Tibial artery (tissue), 4 donors: ENCODE data around the gene FOXO4.
A peak's percentile ranks its signal among the peaks of the same experiment; 100 is the strongest.
"Not testable (repeated sequence)": the region's sequence is repeated elsewhere in the genome, so short reads cannot be mapped to it uniquely, and the experiment has no call there.

Experiments used
- DNase-seq, 2 donors: peaks; one replicate each; pipeline ENCODE4 v3.0.0-alpha.2; 2019
- H3K27ac ChIP-seq, 2 donors: fragments of 200-600 bp; sonication (generic) in 1 of 2; 1 replicate in 1 of 2; 2 replicates in 1 of 2; pipeline ENCODE4 v1.5.1; 2018 to 2019; ENCODE audit warnings: mild to moderate bottlenecking in 1 of 2
- H3K27me3 ChIP-seq, 2 donors: fragments of 200-600 bp; sonication (generic) in 1 of 2; one replicate each; pipeline versions ENCODE4 v1.5.1 to v1.6.0; 2016 to 2019
- H3K36me3 ChIP-seq, 3 donors: fragments of 200-600 bp; sonication (generic) in 2 of 3; one replicate each; pipeline ENCODE4 v1.5.1; 2016 to 2019; ENCODE audit warnings: mild to moderate bottlenecking in 2 of 3
- H3K4me1 ChIP-seq, 4 donors: fragments of 200-600 bp; sonication (generic) in 2 of 4; 1 replicate in 3 of 4; 2 replicates in 1 of 4; pipeline ENCODE4 v1.5.1; 2016 to 2019
- H3K4me3 ChIP-seq, 2 donors: fragments of 200-600 bp; sonication (generic) in 1 of 2; 1 replicate in 1 of 2; 2 replicates in 1 of 2; pipeline ENCODE4 v1.5.1; 2018 to 2019; ENCODE audit warnings: mild to moderate bottlenecking in 2 of 2
- H3K9me3 ChIP-seq, 3 donors: fragments of 200-600 bp; sonication (generic) in 1 of 3; one replicate each; pipeline ENCODE4 v1.5.1; 2016 to 2019
- CTCF ChIP-seq, 2 experiments: fragments of 200-600 bp in 1 of 2; fragments of 450-650 bp in 1 of 2; IDR thresholded peaks; one replicate each; pipeline ENCODE4 v1.5.1; 2017 to 2019; ENCODE audit warnings: antibody characterized with exemption in 2 of 2, mild to moderate bottlenecking in 1 of 2, moderate library complexity in 1 of 2
- intact Hi-C: fragments of 100-400 bp; cut with DNase I; formaldehyde crosslinking; loops from one replicate; pipeline ENCODE4 v1.15.0; 2023; ENCODE audit warnings: low total_unique reads

Gene FOXO4

GRCh38 chrX:71095555-71095980, at the start of gene FOXO4:
FOXO4 (plus strand) TSS chrX:71095851; CDS start chrX:71096529, 678 bp downstream.
- no peaks in the 10 kb centered on the region for H3K27me3 ChIP-seq
- TF ChIP-seq CTCF (IDR thresholded peaks at IDR 0.05) = no peak
- intact Hi-C loops = loop anchor here (10.0 kb wide), 1 partner anchor 79 kb away; no protein-coding TSS in a partner anchor
- H3K4me1 ChIP-seq = peaks cover 0 to 20% (median 8%) of the 10 kb centered on the region in 4 donors
- peak within 1 kb of the TSS; percentile 76 to 79 for H3K27ac ChIP-seq
- no peaks in the 10 kb centered on the region for H3K36me3 ChIP-seq
- peak within 1 kb of the TSS; percentile 61 to 66 for H3K4me3 ChIP-seq
- H3K9me3 ChIP-seq = no peaks in the 10 kb centered on the region
- DNase-seq = peak; percentile 93 to 94

- DNase-seq, intact Hi-C loops, H3K9me3 ChIP-seq, H3K27me3 ChIP-seq, H3K27ac ChIP-seq, H3K4me3 ChIP-seq, H3K4me1 ChIP-seq, H3K36me3 ChIP-seq: not testable (repeated sequence)
Measured at GRCh38 chrX:71047891-71048290, 47.8 kb upstream of the FOXO4 start.

- Histone ChIP-seq H3K4me1 (no peaks in the 10 kb centered on the region), H3K27ac (no peak overlapping the region), H3K9me3 (no peaks in the 10 kb centered on the region), H3K27me3 (no peaks in the 10 kb centered on the region), H3K4me3 (no peak overlapping the region), H3K36me3 (peaks cover 0 to 2% (median 0%) of the 10 kb centered on the region in 3 donors)
- DNase-seq = no peak
- intact Hi-C loops = no loop called here
- TF ChIP-seq CTCF (IDR thresholded peaks at IDR 0.05) = no peak
Measured at GRCh38 chrX:71052721-71053120, 42.9 kb upstream of the FOXO4 start.

GRCh38 chrX:71053217-71053621, 42.4 kb upstream of the FOXO4 start:
- no peak overlapping the region for H3K4me3 ChIP-seq
- DNase-seq = no peak

GRCh38 chrX:71056867-71057266, 38.8 kb upstream of the FOXO4 start:
- DNase-seq = no peak
- H3K36me3 ChIP-seq = peaks cover 14 to 33% (median 29%) of the 10 kb centered on the region in 3 donors
- H3K27ac ChIP-seq = no peak overlapping the region
- no peak for TF ChIP-seq CTCF (IDR thresholded peaks at IDR 0.05)
- intact Hi-C loops = no loop called here
- H3K4me3 ChIP-seq = no peak overlapping the region
- H3K4me1 ChIP-seq = no peaks in the 10 kb centered on the region
- H3K9me3 ChIP-seq = no peaks in the 10 kb centered on the region
- H3K27me3 ChIP-seq = no peaks in the 10 kb centered on the region

More at GRCh38 chrX:71053217-71053621, 42.4 kb upstream of the FOXO4 start:
- no peak for TF ChIP-seq CTCF (IDR thresholded peaks at IDR 0.05)
- Histone ChIP-seq H3K27ac (no peak overlapping the region), H3K27me3 (no peaks in the 10 kb centered on the region), H3K4me1 (no peaks in the 10 kb centered on the region), H3K36me3 (peaks cover 0 to 6% (median 0%) of the 10 kb centered on the region in 3 donors), H3K9me3 (no peaks in the 10 kb centered on the region)
- intact Hi-C loops = no loop called here

- no peaks in the 10 kb centered on the region for H3K27me3 ChIP-seq
- intact Hi-C loops = no loop called here
- no peak overlapping the region for H3K27ac ChIP-seq
- peaks cover 16 to 41% (median 37%) of the 10 kb centered on the region in 3 donors for H3K36me3 ChIP-seq
- no peak for TF ChIP-seq CTCF (IDR thresholded peaks at IDR 0.05)
- H3K4me3 ChIP-seq = no peak overlapping the region
- no peaks in the 10 kb centered on the region for H3K4me1 ChIP-seq
- DNase-seq = no peak
- H3K9me3 ChIP-seq = no peaks in the 10 kb centered on the region
Measured at GRCh38 chrX:71057848-71058530, 37.7 kb upstream of the FOXO4 start.
